Measurements from ENCODE around the gene ATP2A3.

ATP2A3 gene

DNA sequence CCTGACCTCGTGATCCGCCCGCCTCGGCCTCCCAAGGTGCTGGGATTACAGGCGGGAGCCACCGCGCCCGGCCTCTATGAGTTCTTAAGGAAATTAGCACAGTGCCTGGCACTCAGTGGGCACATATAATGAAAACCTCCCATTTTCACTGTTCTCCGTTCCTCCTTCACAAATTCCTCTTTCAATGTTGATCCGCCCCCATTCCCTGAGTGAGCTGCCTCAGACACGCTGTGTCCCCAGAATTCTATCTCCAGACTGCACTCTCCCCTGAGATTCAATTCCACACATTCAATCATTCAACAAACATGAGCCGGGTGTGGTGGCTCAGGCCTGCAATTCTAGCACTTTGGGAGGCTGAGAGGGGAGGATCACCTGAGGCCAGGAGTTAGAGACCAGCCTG lies 55.0 kb downstream of the ATP2A3 start:
- no peak overlapping the region for H3K4me3 Mint-ChIP-seq
- peaks cover 33% of the 10 kb centered on the region for H3K4me1 Mint-ChIP-seq
- H3K27ac Mint-ChIP-seq = no peak overlapping the region
- H3K9me3 Mint-ChIP-seq = no peaks in the 10 kb centered on the region
- ATAC-seq (no peak), DNase-seq (ENCODE audit: low spot score in 2 of 2) (no peak)
- H3K36me3 Mint-ChIP-seq = no peaks in the 10 kb centered on the region

DNA sequence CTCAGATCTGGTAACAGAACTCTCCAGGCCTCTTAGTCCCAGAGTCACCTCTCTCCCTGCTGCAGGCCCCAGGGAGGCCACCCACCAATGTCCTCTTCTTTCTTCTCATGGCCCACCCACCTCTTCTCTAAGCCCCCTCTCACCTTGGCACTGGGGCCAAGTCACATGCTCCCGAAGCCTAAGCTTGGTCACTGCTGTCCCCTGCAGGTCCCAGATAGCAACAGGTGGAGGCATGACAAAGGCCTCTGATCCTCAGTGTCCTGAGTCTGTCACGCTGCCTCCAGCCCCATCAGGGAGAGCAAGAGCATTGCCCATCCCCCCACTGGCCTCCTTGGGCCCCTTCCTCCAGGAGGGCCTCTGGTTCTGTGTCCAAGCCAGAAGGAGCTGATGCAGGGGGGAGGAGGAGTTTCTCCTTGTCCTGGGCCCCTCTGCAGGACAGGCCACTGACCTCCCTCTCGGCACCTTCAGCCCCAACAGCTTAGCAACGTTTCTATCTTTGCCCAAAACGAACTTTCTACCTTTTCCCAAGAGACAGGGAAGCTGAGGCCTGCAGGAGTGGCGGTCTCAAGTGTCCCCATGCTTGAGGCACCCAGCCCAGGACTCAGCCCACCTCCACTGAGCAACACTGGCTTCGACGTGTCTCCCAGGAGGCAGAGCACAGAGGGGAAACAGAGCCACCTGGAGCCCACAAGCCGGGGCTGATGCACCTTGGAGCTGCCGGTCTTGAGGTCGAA lies 56.6 kb downstream of the ATP2A3 start:
- DNase-seq (ENCODE audit: low spot score in 2 of 2) = no peak
- Mint-ChIP-seq H3K36me3 (no peaks in the 10 kb centered on the region), H3K9me3 (no peaks in the 10 kb centered on the region), H3K4me1 (peaks cover 24% of the 10 kb centered on the region), H3K27ac (peak overlapping the region; percentile 48), H3K4me3 (no peak overlapping the region)
- no peak for ATAC-seq

DNA sequence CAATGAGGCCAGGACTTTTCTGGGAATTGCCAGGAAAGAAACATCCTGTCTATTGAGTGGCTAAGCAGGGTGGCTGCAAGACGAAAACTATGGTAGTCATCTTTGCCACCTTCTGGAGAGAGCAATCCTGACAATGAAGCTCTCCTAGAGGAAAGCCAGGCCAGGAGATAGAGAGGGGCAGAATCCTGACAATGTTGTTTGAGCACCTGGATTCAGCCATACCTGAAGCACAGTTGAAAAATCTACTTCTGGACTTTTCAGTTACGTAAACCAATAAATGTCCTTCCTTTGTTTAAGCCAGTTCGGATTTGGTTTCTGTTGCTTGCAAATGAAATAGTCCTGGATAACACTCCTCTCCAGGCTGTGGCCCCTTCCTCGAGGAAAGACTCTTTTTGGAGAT lies 57.4 kb downstream of the ATP2A3 start:
- H3K9me3 Mint-ChIP-seq = no peaks in the 10 kb centered on the region
- H3K27ac Mint-ChIP-seq = no peak overlapping the region
- no peak for DNase-seq (ENCODE audit: low spot score in 2 of 2)
- no peaks in the 10 kb centered on the region for H3K36me3 Mint-ChIP-seq
- H3K4me3 Mint-ChIP-seq = no peak overlapping the region
- peaks cover 24% of the 10 kb centered on the region for H3K4me1 Mint-ChIP-seq
- ATAC-seq = no peak

DNA sequence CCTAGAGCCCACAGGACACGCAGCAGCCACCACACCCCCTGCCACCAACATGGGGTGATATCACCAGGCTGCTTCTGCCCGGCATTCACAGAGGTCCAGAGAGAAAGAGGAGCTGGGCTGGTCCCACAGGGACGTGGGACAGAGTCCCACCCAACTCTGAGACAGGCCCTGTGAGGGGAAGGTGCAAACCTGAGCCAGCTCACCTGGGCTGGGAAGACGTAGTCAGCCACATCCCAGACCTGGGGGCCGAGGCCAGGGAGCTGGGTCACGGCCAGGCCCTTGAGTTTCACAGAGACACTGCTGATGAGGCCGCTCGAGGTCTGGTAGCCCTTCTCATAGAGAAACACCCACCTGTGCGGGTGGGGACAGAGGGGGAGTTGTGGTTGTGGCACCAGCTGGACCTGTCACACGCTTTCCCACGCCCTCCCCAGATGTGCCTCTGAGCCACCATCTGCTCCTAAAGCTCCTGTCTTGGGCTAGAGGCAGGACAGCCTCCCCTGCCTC lies 59.2 kb downstream of the ATP2A3 start:
- ATAC-seq = no peak
- no peak for DNase-seq (ENCODE audit: low spot score in 2 of 2)
- Mint-ChIP-seq H3K4me1 (peaks cover 7% of the 10 kb centered on the region), H3K9me3 (no peaks in the 10 kb centered on the region), H3K36me3 (no peaks in the 10 kb centered on the region), H3K27ac (no peak overlapping the region), H3K4me3 (no peak overlapping the region)

DNA sequence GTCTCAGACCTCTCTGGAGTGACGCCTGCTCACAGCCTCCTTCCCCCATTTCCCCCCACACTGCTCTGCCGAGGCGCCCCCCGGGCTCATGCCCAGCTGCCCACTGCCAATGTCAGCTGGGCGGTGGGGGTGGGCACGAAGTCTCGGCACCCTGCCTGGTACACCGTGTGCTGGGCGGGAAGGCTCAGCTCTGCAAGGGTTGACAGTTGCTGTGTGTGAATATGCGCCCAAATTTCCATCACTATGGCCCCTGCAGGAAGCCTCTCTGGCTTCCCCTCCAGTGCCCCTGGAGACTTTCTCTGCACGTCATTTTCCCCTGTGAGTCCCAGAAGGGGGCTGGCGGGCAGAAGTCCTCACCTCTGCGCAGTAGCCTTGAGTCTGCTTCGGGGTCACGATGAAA lies 59.7 kb downstream of the ATP2A3 start:
- Mint-ChIP-seq H3K4me3 (no peak overlapping the region), H3K4me1 (peaks cover 7% of the 10 kb centered on the region), H3K36me3 (no peaks in the 10 kb centered on the region), H3K27ac (no peak overlapping the region), H3K9me3 (no peaks in the 10 kb centered on the region)
- DNase-seq (ENCODE audit: low spot score in 2 of 2) = no peak
- ATAC-seq = peak; percentile 5

DNA sequence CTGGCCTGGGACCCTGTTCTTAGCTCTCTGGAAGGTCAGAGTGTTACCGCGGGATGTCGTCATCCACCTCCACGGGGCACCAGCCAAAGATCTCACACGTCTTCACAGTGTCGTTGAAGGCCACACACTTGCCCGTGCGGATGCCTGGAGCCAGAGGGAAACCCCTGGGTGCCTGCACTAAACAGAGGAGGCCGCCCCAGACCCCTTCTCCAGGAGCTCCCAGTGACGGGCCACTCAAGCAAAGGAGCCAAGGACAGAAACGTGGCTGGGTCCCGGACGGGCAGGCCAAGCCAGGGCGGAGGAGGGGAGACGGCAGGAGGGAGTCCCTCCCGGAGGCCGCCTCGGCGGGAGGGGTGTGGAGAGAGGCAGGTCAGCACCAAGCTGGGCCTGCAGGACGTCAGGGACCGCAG lies 60.4 kb downstream of the ATP2A3 start:
- peaks cover 7% of the 10 kb centered on the region for H3K4me1 Mint-ChIP-seq
- no peaks in the 10 kb centered on the region for H3K36me3 Mint-ChIP-seq
- no peak overlapping the region for H3K4me3 Mint-ChIP-seq
- no peak overlapping the region for H3K27ac Mint-ChIP-seq
- no peaks in the 10 kb centered on the region for H3K9me3 Mint-ChIP-seq
- ATAC-seq = no peak
- no peak for DNase-seq (ENCODE audit: low spot score in 2 of 2)

DNA sequence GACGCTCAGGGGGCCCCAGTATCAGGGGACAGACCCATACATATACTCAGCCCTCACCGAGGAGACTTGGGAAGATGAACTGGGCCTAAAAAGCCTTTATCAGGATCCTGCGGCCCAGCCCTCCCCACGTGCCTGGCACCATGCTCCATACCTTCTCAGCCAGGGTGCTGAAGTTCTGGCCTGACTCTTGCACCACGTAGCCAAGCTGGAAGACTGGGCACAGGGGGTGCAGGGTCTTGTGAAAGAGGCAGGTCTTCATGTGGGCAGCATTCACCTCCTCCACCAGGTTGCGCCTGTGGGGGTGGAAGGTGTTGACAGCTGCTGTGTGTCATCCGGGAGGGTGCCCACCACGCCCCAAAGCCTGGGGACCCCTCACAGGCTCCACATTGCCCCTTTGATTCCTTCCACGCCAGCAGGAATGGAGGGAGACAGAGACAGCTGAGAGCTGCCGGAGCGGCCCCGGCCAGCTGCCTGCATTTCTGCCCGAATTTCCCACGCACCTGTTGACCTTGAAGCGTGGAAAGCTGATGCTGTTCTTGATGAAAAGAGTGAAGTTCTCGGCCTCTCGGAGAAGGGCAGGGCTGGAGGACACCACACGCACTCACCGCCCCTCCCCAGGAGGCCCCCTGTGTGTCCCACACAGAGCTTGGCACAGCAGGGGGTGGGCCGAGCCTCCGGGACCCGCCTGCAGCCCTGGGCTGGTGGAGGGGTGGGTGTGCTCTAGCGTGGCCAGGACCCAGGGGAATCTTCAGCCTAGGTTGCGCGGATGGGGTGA lies 61.0 kb downstream of the ATP2A3 start:
- Mint-ChIP-seq H3K27ac (no peak overlapping the region), H3K4me3 (no peak overlapping the region), H3K9me3 (no peaks in the 10 kb centered on the region), H3K36me3 (no peaks in the 10 kb centered on the region), H3K4me1 (peaks cover 7% of the 10 kb centered on the region)
- DNase-seq (ENCODE audit: low spot score in 2 of 2) (no peak), ATAC-seq (no peak)

DNA sequence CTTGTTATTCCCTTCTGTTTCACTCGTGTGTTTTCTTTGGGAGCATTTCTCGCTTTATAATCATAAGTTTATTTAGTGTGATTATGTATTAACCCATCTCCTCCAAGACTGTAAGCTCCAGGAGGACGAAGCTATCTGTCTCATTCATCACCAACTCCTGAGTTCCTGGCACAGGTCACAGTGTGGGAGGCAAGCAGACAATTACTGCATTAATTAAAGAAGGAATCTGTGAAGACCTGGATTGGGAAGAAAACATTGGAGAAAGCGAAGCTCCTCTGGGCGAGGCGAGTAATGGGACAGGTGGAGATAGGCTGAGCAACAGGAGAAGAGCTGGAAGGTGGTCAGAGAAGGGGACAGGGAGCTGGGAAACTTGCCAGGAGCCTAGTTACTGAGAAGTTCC lies 63.6 kb downstream of the ATP2A3 start:
- no peaks in the 10 kb centered on the region for H3K4me1 Mint-ChIP-seq
- DNase-seq (ENCODE audit: low spot score in 2 of 2) (no peak), ATAC-seq (no peak)
- no peak overlapping the region for H3K4me3 Mint-ChIP-seq
- H3K27ac Mint-ChIP-seq = no peak overlapping the region
- H3K36me3 Mint-ChIP-seq = no peaks in the 10 kb centered on the region
- H3K9me3 Mint-ChIP-seq = no peaks in the 10 kb centered on the region

DNA sequence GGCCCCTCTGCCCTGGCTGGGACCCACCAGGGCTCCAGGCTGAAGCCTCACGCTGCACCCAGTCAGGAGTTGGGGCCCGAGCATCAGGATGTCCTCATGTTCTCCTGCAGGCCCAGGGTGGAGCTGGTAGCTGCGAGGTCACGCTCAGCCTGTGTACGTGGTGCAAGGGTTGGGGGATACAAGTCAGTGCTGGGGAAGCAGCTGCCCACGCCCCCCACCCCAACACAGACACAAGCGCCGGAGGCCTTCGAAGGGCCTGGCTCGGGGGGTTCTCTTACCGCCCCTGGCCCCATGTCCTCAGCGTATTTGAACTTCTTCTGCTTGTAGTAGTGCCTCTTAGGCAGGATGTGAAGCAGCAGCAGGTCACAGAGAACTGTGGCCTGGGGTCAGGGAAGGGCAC lies 66.5 kb downstream of the ATP2A3 start:
- Mint-ChIP-seq H3K9me3 (no peaks in the 10 kb centered on the region), H3K27ac (peak overlapping the region; percentile 50), H3K4me3 (no peak overlapping the region), H3K4me1 (peaks cover 10% of the 10 kb centered on the region), H3K36me3 (peaks cover 9% of the 10 kb centered on the region)
- ATAC-seq = no peak
- no peak for DNase-seq (ENCODE audit: low spot score in 2 of 2)

DNA sequence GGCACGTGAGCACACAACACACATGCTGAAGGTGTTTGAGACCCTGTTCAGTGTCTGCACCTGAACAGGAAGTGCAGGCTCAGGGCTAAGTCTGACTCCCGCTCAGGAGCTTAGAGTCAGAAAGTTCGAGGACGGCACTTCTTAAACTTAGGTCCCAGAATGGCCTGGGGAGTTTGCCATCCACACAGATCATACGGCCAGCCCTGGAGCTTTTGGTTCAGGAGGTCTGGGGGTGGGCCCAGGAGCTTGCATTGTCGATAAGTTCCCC lies 67.3 kb downstream of the ATP2A3 start:
- Mint-ChIP-seq H3K9me3 (no peaks in the 10 kb centered on the region), H3K36me3 (peaks cover 9% of the 10 kb centered on the region), H3K4me1 (peaks cover 13% of the 10 kb centered on the region), H3K4me3 (no peak overlapping the region), H3K27ac (peak overlapping the region; percentile 39)
- DNase-seq (ENCODE audit: low spot score in 2 of 2) (no peak), ATAC-seq (no peak)

DNA sequence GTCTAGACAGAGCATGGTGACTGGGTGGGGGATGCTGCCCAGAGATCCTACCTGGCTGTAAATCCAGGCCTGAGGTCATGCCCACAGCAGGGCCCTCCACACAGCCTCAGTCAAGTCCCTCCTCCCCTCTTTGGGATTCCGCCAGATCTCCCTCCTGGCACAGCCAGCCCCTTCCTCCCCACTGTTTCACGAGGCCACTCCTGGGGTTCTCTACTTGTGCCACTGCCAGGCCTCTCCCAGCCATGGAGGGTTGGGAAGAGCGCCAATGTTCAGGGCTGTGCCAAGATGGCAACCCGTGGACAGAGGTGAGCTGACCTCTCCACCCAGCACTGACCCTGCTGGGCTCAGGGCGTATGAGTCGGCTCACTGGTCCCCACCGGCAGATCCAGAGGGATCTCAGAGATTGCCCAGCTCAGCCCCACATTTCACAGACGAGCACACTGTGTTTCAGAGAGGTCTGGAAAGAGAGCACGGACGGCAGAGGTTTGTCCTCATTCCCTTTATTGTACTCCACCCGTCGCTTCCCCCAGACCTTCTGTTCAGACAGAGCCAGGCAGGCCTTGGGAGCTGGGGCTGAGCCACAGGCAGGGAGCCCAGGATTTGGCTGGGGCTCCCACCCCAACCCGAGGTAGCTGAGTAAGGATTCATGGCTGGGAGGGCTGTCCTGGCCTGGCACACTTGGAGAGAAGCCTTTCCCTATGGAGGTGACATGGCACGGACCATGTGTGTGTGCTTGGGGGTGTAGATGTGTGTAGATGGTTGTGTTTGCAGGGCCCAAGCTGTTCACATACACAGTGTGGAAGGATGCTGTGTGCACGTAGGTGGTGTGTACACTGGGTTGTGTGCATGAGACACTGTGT lies 67.9 kb downstream of the ATP2A3 start:
- peaks cover 9% of the 10 kb centered on the region for H3K36me3 Mint-ChIP-seq
- no peak for DNase-seq (ENCODE audit: low spot score in 2 of 2)
- ATAC-seq = no peak

DNA sequence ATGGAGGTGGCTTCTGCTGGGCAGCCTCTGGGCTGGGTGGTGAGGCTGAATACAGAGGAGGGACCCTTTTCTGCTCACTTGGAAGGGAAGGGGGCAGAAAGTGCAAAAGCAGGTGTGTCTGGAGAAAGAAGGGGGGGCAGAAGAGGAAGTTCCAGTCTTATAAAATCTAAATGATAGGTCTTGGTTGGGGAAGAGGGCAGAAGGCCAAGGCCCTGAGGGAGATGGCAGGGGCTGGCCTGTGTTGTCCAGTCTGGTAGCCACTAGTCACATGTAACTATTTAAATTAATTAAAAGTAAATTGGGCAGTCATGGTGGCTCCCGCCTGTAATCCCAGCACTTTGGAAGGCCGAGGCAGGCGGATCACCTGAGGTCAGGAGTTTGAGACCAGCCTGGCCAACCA lies 68.9 kb downstream of the ATP2A3 start:
- Mint-ChIP-seq H3K4me3 (no peak overlapping the region), H3K9me3 (no peaks in the 10 kb centered on the region)

More for the DNA sequence above, 67.9 kb downstream of the ATP2A3 start:
- H3K9me3 Mint-ChIP-seq = no peaks in the 10 kb centered on the region
- no peak overlapping the region for H3K27ac Mint-ChIP-seq
- H3K4me3 Mint-ChIP-seq = no peak overlapping the region
- H3K4me1 Mint-ChIP-seq = peaks cover 18% of the 10 kb centered on the region

DNA sequence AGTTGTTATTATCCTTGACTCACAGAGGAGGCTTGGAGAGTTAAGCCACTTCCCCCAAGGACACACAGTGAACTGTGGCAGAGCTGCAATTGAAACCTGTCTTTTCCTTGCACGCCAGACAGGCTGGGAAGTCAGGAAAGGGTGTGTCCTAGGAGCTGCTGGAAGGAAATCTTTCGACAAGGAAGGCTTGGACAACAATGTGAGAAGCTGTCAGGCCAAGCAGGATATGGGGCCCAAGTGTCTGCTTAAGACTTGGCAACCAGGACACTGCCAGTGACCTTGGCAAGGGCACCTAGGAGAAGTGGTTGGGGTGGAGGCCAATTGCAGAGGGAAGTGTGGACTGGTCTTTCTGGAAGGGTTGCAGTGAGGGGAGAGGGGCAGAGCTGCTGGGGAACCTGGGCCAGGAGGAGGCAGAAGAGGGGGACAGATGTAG lies 69.3 kb downstream of the ATP2A3 start:
- ATAC-seq (no peak), DNase-seq (ENCODE audit: low spot score in 2 of 2) (no peak)
- peaks cover 9% of the 10 kb centered on the region for H3K36me3 Mint-ChIP-seq
- peaks cover 32% of the 10 kb centered on the region for H3K4me1 Mint-ChIP-seq
- H3K9me3 Mint-ChIP-seq = no peaks in the 10 kb centered on the region
- H3K27ac Mint-ChIP-seq = no peak overlapping the region
- no peak overlapping the region for H3K4me3 Mint-ChIP-seq

More for the DNA sequence above, 68.9 kb downstream of the ATP2A3 start:
- Mint-ChIP-seq H3K4me1 (peaks cover 28% of the 10 kb centered on the region), H3K36me3 (peaks cover 9% of the 10 kb centered on the region), H3K27ac (no peak overlapping the region)
- DNase-seq (ENCODE audit: low spot score in 2 of 2) = no peak
- no peak for ATAC-seq

DNA sequence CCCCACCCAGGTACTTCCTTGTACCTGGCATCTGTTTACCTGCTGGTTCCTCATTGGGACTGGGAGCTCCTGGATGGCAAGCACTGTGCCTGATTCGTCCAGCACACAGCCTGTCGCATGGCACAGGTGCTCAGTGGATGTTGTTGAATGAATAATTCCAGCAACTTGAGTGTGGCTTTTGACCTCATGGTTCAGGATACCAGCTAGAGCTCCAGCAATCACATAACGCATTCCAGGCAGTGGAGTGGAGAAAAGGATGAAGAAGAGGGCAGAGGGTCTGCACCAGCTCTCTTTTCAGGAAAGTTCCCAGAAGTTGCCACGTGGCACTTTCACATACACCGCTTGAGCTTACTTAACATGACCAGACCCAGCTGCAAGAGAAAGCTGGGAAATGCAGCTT lies 70.0 kb downstream of the ATP2A3 start:
- no peak for DNase-seq (ENCODE audit: low spot score in 2 of 2)
- ATAC-seq = no peak
- Mint-ChIP-seq H3K36me3 (peaks cover 9% of the 10 kb centered on the region), H3K27ac (peak overlapping the region; percentile 87), H3K9me3 (no peaks in the 10 kb centered on the region), H3K4me3 (peak overlapping the region; percentile 71), H3K4me1 (peaks cover 32% of the 10 kb centered on the region)

DNA sequence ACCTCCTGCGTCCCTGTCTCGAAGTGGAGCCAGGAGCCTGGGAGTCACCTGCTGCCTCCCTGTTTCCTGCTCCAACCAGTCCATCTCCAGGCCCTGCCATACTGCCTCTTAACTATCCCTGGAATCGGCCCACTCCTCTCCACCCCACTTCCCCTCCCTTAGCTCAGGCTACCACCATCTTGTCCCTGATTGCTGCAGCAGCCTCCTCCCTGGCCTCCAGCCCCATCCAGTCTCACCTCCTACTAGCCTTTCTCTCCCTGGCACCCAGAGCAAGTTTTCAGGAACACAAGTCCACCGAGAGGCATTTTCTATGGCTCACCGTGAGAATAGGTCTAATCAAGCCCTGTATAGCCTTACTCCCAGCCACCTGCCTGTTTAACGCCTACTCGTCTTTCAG lies 70.5 kb downstream of the ATP2A3 start:
- DNase-seq (ENCODE audit: low spot score in 2 of 2) = no peak
- Mint-ChIP-seq H3K36me3 (peaks cover 9% of the 10 kb centered on the region), H3K9me3 (no peaks in the 10 kb centered on the region), H3K27ac (peak overlapping the region; percentile 87), H3K4me1 (peaks cover 32% of the 10 kb centered on the region), H3K4me3 (peak overlapping the region; percentile 71)
- no peak for ATAC-seq
